AG09309 (cell line): ENCODE data around the gene BTBD2.
A peak's percentile ranks its signal among the peaks of the same experiment; 100 is the strongest.

ENCODE experiments used
- DNase-seq: peaks from one replicate; pipeline ENCODE4 v3.0.0-alpha.2; 2010; ENCODE audit warnings: low read depth
- H3K4me3 ChIP-seq: 2 replicates; pipeline ENCODE4 v1.5.1; 2011; ENCODE audit warnings: mild to moderate bottlenecking, low read depth, low read length, moderate library complexity; ENCODE audit not compliant: control insufficient read depth
- TF ChIP-seq, protein P1 (sequence below): IDR thresholded peaks from 2 replicates; pipeline ENCODE4 v1.5.1; 2011; ENCODE audit warnings: mild to moderate bottlenecking, low read depth, low read length, inconsistent platforms; ENCODE audit not compliant: insufficient read depth, control insufficient read depth; ENCODE audit errors: missing control alignments

The BTBD2 gene

DNA sequence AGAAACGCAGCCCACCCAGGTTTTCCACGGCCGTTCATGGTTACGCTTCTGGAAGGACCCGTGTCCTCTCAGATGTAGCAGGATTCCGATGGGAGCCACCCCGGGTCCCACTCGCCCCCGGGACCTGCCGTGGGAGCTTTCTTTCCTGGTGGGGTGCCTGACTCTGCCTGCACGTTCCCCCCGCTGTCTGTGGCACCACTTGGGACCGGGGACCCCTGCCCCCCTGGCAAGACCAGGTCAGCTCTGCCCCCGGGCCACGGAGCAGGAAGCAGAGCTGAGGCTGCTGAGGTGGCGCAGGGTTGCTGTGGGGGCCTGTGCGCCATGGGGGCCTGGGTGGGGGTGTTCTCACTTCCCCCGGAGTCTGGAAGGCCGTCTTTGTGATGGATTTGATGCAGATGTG is 62.5 kb downstream of the BTBD2 start:
- TF ChIP-seq, protein P1, sequence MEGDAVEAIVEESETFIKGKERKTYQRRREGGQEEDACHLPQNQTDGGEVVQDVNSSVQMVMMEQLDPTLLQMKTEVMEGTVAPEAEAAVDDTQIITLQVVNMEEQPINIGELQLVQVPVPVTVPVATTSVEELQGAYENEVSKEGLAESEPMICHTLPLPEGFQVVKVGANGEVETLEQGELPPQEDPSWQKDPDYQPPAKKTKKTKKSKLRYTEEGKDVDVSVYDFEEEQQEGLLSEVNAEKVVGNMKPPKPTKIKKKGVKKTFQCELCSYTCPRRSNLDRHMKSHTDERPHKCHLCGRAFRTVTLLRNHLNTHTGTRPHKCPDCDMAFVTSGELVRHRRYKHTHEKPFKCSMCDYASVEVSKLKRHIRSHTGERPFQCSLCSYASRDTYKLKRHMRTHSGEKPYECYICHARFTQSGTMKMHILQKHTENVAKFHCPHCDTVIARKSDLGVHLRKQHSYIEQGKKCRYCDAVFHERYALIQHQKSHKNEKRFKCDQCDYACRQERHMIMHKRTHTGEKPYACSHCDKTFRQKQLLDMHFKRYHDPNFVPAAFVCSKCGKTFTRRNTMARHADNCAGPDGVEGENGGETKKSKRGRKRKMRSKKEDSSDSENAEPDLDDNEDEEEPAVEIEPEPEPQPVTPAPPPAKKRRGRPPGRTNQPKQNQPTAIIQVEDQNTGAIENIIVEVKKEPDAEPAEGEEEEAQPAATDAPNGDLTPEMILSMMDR, result no peak
- H3K4me3 ChIP-seq, result no peak overlapping the region

DNA sequence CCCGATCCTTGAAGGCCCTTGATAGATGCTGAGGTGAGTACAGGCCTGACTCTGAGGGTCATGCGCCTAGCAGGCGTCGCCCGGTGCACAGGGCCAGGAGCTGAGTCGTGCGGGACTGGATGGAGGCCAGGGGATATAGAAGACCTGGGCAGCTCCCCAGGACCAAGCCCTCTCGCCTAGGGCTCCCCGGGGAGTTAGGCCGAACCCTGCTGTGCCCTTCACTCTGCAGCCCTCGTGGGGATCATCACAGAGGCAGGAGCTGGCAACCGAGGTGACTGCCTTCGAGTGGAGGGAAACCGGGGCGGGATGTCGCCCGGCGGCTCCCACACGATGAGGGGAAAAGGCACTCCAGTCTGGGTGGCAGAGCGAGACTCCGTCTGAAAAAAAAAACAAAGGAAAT is 62.9 kb downstream of the BTBD2 start:
- TF ChIP-seq, protein P1, result no peak
- H3K4me3 ChIP-seq, result no peak overlapping the region
- DNase-seq, result no peak

More for the DNA sequence above, 62.5 kb downstream of the BTBD2 start:
- no peak for DNase-seq

DNA sequence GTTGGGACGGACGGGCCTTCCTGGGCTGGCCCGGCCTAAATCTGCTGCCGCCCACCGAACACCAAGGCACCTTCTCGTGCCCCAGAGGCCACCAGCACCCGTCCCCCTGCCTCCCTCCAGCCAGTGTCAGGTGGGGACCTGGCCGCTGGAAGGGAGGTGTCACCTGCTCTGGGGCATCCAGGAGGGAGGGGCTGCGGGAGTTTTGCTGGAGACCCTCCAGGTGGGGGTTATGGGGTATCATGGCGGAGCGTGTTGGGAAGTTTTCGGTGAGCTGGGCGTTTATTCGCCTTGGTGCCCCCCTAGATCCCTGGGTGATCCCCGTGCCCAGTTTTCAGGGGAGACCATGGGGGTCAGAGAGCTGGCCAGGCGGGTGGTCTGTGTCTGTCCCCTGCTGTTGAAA is 64.9 kb downstream of the BTBD2 start:
- DNase-seq, result no peak
- TF ChIP-seq, protein P1, result no peak
- no peak overlapping the region for H3K4me3 ChIP-seq

DNA sequence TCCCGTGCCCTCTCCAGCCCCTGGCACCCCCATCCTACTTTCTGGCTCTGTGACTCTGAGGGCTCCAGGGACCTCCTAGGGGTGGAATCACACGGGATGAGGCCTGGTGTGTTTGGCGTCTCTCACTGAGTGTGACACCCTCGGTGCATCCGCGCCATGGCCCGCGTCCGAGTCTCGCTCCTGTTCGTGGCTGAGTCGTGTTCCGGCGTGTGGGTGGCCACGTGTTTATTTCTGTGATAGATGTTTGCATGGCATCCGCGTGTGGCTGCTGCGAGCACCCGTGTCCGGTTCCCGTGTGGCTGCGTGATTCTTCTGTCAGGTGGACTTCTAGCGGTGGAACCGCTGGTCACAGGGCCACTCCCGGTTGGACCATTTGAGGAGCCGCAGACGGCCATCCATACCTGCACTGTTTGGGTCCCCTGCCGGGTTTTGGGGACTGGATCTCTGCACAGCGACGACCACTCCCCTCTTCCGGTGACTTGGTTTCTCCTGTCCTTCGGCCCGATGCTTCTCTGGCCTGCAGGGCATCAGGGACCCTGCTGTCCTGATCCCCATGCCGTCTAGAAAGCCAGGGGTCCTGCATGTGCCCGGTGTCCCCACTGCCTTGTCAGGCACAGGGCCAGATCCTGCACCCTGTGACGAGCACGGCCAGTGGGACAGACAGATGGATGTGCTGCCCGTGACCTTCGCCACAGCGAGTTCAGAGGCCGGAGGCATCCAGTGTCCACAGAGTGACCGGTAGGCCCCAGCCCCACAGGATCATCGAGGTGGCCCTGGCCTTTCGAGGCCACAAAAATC is 66.0 kb downstream of the BTBD2 start:
- no peak overlapping the region for H3K4me3 ChIP-seq
- TF ChIP-seq, protein P1, result no peak
- DNase-seq, result no peak

DNA sequence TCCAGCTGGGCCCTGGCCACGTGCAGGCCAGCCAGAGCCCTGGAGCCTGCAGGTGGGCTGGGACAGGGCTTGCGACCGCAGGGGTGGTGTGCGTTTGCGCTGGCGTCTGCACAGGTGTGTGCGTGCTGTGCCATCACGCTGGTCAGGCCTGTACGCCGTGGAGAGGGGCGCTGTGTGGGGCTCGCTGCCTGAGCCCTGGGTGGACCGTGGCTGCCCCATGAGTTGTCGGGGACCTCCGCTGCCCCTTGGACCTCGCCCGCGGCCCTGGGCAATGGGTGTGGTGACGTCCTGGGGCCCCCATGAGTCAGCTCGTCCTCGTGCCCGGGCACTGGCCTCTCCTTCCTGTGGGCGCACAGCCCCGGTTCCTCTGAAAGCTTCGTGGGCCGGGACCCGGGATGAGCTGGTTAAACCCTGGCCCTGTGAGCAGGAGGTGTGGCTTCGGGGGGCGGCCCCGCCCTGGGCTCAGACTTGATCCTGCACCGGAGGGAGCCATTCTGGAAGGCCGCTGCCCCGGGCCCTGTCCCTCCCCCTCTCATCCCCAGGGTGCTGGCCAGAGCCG is 67.8 kb downstream of the BTBD2 start:
- DNase-seq, result no peak

DNA sequence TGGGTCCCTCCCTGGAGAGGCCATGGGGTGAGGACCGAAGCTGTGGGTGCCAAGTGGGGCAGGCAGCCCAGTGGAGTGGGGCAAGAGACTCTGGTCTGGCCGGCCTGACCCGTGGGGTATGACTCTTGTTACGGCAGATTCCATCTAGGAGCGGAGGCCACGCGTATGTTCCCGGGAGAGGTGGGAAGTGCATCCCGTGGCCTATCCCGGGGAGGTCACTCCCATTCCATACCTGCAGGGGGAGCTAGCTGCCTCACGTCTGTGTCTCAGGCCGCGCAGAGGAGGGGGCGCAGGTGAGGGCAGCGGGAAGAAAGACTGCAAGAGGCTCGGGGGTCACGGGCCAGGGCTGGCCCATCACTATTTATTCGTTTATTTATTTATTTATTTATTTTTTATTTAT is 69.6 kb downstream of the BTBD2 start:
- TF ChIP-seq, protein P1, result peak; percentile 61
- no peak for DNase-seq
- H3K4me3 ChIP-seq, result no peak overlapping the region

More for the DNA sequence above, 67.8 kb downstream of the BTBD2 start:
- no peak overlapping the region for H3K4me3 ChIP-seq
- TF ChIP-seq, protein P1, result no peak
